ENCODE results near the gene IMMP2L.
"Not testable (repeated sequence)": the region's sequence is repeated elsewhere in the genome, so short reads cannot be mapped to it uniquely, and the experiment has no call there.

Gene IMMP2L

GRCh38 chr7:111259991-111260390, 302.3 kb downstream of the IMMP2L start:
- H3K4me2 ChIP-seq (ENCODE audit: low read depth, low read length, poor library complexity, severe bottlenecking): no peak overlapping the region
- TF ChIP-seq EZH2phosphoT487 (IDR thresholded peaks at IDR 0.05; ENCODE audit: borderline replicate concordance) (no peak), CTCF (conservative IDR thresholded peaks at IDR 0.05; ENCODE audit: low read length) (no peak)
- no peak overlapping the region for H3K9ac ChIP-seq (ENCODE audit: low read depth, low read length, poor library complexity, severe bottlenecking)
- H3K9me3 ChIP-seq (ENCODE audit: insufficient read depth, low read depth, low read length): no peaks in the 10 kb centered on the region
- no peaks in the 10 kb centered on the region for H3K4me1 ChIP-seq (ENCODE audit: insufficient read depth, low read length, poor library complexity, severe bottlenecking)
- H3K27me3 ChIP-seq (ENCODE audit: insufficient read depth, low read length, poor library complexity, severe bottlenecking): no peaks in the 10 kb centered on the region
- H3K9me2 ChIP-seq (replicated peaks; ENCODE audit: low read depth, low read length): no peaks in the 10 kb centered on the region
- no peak overlapping the region for H3K4me3 ChIP-seq (ENCODE audit: low read length, poor library complexity, severe bottlenecking)
- no peaks in the 10 kb centered on the region for H3K79me2 ChIP-seq (ENCODE audit: insufficient read depth, low read length)
- no peaks in the 10 kb centered on the region for H3K36me3 ChIP-seq (ENCODE audit: insufficient read depth, low read length)
- no peaks in the 10 kb centered on the region for H3F3A ChIP-seq (ENCODE audit: low read depth)
- H4K20me1 ChIP-seq (ENCODE audit: insufficient read depth, low read length, poor library complexity, severe bottlenecking): no peaks in the 10 kb centered on the region
- H2AFZ ChIP-seq (ENCODE audit: low read length): no peak overlapping the region

GRCh38 chr7:111256391-111256790, 305.9 kb downstream of the IMMP2L start:
- H3K4me1 ChIP-seq (ENCODE audit: insufficient read depth, low read length, poor library complexity, severe bottlenecking): peaks cover 6% of the 10 kb centered on the region
- H3K27me3 ChIP-seq (ENCODE audit: insufficient read depth, low read length, poor library complexity, severe bottlenecking): no peaks in the 10 kb centered on the region
- no peak overlapping the region for H3K9ac ChIP-seq (ENCODE audit: low read depth, low read length, poor library complexity, severe bottlenecking)
- no peaks in the 10 kb centered on the region for H3K9me2 ChIP-seq (replicated peaks; ENCODE audit: low read depth, low read length)
- no peaks in the 10 kb centered on the region; the same call in 1 of the 2 replicates for H3K9me3 ChIP-seq (ENCODE audit: insufficient read depth, low read depth, low read length)
- H3F3A ChIP-seq (ENCODE audit: low read depth): no peaks in the 10 kb centered on the region
- H3K36me3 ChIP-seq (ENCODE audit: insufficient read depth, low read length): no peaks in the 10 kb centered on the region
- TF ChIP-seq EZH2phosphoT487 (IDR thresholded peaks at IDR 0.05; ENCODE audit: borderline replicate concordance) (no peak), CTCF (conservative IDR thresholded peaks at IDR 0.05; ENCODE audit: low read length) (no peak)
- no peak overlapping the region for H3K4me2 ChIP-seq (ENCODE audit: low read depth, low read length, poor library complexity, severe bottlenecking)
- H2AFZ ChIP-seq (ENCODE audit: low read length): no peak overlapping the region
- no peaks in the 10 kb centered on the region for H4K20me1 ChIP-seq (ENCODE audit: insufficient read depth, low read length, poor library complexity, severe bottlenecking)
- H3K4me3 ChIP-seq (ENCODE audit: low read length, poor library complexity, severe bottlenecking): no peak overlapping the region
- H3K79me2 ChIP-seq (ENCODE audit: insufficient read depth, low read length): no peaks in the 10 kb centered on the region

GRCh38 chr7:111255576-111255975, 306.7 kb downstream of the IMMP2L start:
- no peaks in the 10 kb centered on the region for H4K20me1 ChIP-seq (ENCODE audit: insufficient read depth, low read length, poor library complexity, severe bottlenecking)
- no peak for TF ChIP-seq CTCF (conservative IDR thresholded peaks at IDR 0.05; ENCODE audit: low read length)
- TF ChIP-seq EZH2phosphoT487 (IDR thresholded peaks at IDR 0.05; ENCODE audit: borderline replicate concordance): no peak
- H3K9ac ChIP-seq (ENCODE audit: low read depth, low read length, poor library complexity, severe bottlenecking): no peak overlapping the region
- H3K9me2 ChIP-seq (replicated peaks; ENCODE audit: low read depth, low read length): no peaks in the 10 kb centered on the region
- H3K9me3 ChIP-seq (ENCODE audit: insufficient read depth, low read depth, low read length): no peaks in the 10 kb centered on the region; the same call in 1 of the 2 replicates
- no peak overlapping the region for H3K4me3 ChIP-seq (ENCODE audit: low read length, poor library complexity, severe bottlenecking)
- no peak overlapping the region for H3K4me2 ChIP-seq (ENCODE audit: low read depth, low read length, poor library complexity, severe bottlenecking)
- H3K4me1 ChIP-seq (ENCODE audit: insufficient read depth, low read length, poor library complexity, severe bottlenecking): peaks cover 6% of the 10 kb centered on the region
- H3F3A ChIP-seq (ENCODE audit: low read depth): no peaks in the 10 kb centered on the region
- H3K79me2 ChIP-seq (ENCODE audit: insufficient read depth, low read length): no peaks in the 10 kb centered on the region
- no peak overlapping the region for H2AFZ ChIP-seq (ENCODE audit: low read length)
- H3K36me3 ChIP-seq (ENCODE audit: insufficient read depth, low read length): no peaks in the 10 kb centered on the region
- H3K27me3 ChIP-seq (ENCODE audit: insufficient read depth, low read length, poor library complexity, severe bottlenecking): no peaks in the 10 kb centered on the region

- not testable (repeated sequence) for H3K36me3 ChIP-seq (ENCODE audit: insufficient read depth, low read length); H3F3A ChIP-seq (ENCODE audit: low read depth); H2AFZ ChIP-seq (ENCODE audit: low read length); H3K9me3 ChIP-seq (ENCODE audit: insufficient read depth, low read depth, low read length); H3K9ac ChIP-seq (ENCODE audit: low read depth, low read length, poor library complexity, severe bottlenecking); H3K4me1 ChIP-seq (ENCODE audit: insufficient read depth, low read length, poor library complexity, severe bottlenecking); H3K4me3 ChIP-seq (ENCODE audit: low read length, poor library complexity, severe bottlenecking); H4K20me1 ChIP-seq (ENCODE audit: insufficient read depth, low read length, poor library complexity, severe bottlenecking); H3K4me2 ChIP-seq (ENCODE audit: low read depth, low read length, poor library complexity, severe bottlenecking); H3K9me2 ChIP-seq (replicated peaks; ENCODE audit: low read depth, low read length); H3K79me2 ChIP-seq (ENCODE audit: insufficient read depth, low read length); H3K27me3 ChIP-seq (ENCODE audit: insufficient read depth, low read length, poor library complexity, severe bottlenecking)
These were observed 310.9 kb downstream of the IMMP2L start for GRCh38 chr7:111251365-111251764.

GRCh38 chr7:111249807-111250206, 312.5 kb downstream of the IMMP2L start:
- H2AFZ ChIP-seq (ENCODE audit: low read length): not testable (repeated sequence)

More at GRCh38 chr7:111249807-111250206, 312.5 kb downstream of the IMMP2L start:
- H3K27me3 ChIP-seq (ENCODE audit: insufficient read depth, low read length, poor library complexity, severe bottlenecking); H3K79me2 ChIP-seq (ENCODE audit: insufficient read depth, low read length); H3K4me3 ChIP-seq (ENCODE audit: low read length, poor library complexity, severe bottlenecking); H3K9me2 ChIP-seq (replicated peaks; ENCODE audit: low read depth, low read length); H3K36me3 ChIP-seq (ENCODE audit: insufficient read depth, low read length); H3K4me1 ChIP-seq (ENCODE audit: insufficient read depth, low read length, poor library complexity, severe bottlenecking); H3K9me3 ChIP-seq (ENCODE audit: insufficient read depth, low read depth, low read length); H3F3A ChIP-seq (ENCODE audit: low read depth); H4K20me1 ChIP-seq (ENCODE audit: insufficient read depth, low read length, poor library complexity, severe bottlenecking); H3K9ac ChIP-seq (ENCODE audit: low read depth, low read length, poor library complexity, severe bottlenecking); H3K4me2 ChIP-seq (ENCODE audit: low read depth, low read length, poor library complexity, severe bottlenecking): not testable (repeated sequence)

Data from Loucy (cell line).